Measurements from ENCODE around the gene IFT80.

DNA sequence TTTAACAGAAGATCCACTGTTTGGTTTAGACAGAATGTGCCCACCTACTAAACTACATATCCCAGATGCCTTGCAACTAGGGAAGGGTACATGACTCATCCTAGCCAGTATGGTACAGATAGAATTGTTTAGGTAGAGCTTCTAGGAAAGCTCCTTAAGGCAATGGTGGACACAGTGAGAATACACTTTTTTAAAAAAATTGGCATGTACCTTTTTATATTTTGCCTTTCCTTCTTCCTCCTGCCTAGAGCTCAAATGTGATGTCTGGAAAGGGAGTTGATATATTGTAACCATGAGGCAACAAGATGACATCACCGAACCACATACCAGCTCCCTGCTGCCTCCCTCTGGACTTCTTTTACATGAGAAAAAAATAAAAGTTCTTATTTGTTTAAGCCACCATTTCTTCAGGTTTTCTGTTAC, 188.2 kb downstream of the IFT80 start:
- TF ChIP-seq CREM (IDR thresholded peaks at IDR 0.05; ENCODE audit: low read depth) (peak; percentile 58; the same call in 1 of the 2 replicates), ZNF121 (CRISPR knock-in tag; conservative IDR thresholded peaks at IDR 0.05) (no peak), PHB2 (IDR thresholded peaks at IDR 0.05; ENCODE audit: low read depth) (no peak), POLR2A (conservative IDR thresholded peaks at IDR 0.05) (no peak), EZH2 (IDR thresholded peaks at IDR 0.05; ENCODE audit: borderline replicate concordance, low read depth, low read length) (no peak), TAF1 (IDR thresholded peaks at IDR 0.05; ENCODE audit: control insufficient read depth, extremely low read depth, insufficient read depth, low read length, severe bottlenecking) (no peak), CBX3 (IDR thresholded peaks at IDR 0.05; ENCODE audit: borderline replicate concordance in 1 of 2, low read length in 2 of 2) (no peak), CHD4 (IDR thresholded peaks at IDR 0.05; ENCODE audit: insufficient read depth, insufficient replicate concordance, low read depth, low read length, poor library complexity, severe bottlenecking) (no peak)
- TF ChIP-seq, protein P1, sequence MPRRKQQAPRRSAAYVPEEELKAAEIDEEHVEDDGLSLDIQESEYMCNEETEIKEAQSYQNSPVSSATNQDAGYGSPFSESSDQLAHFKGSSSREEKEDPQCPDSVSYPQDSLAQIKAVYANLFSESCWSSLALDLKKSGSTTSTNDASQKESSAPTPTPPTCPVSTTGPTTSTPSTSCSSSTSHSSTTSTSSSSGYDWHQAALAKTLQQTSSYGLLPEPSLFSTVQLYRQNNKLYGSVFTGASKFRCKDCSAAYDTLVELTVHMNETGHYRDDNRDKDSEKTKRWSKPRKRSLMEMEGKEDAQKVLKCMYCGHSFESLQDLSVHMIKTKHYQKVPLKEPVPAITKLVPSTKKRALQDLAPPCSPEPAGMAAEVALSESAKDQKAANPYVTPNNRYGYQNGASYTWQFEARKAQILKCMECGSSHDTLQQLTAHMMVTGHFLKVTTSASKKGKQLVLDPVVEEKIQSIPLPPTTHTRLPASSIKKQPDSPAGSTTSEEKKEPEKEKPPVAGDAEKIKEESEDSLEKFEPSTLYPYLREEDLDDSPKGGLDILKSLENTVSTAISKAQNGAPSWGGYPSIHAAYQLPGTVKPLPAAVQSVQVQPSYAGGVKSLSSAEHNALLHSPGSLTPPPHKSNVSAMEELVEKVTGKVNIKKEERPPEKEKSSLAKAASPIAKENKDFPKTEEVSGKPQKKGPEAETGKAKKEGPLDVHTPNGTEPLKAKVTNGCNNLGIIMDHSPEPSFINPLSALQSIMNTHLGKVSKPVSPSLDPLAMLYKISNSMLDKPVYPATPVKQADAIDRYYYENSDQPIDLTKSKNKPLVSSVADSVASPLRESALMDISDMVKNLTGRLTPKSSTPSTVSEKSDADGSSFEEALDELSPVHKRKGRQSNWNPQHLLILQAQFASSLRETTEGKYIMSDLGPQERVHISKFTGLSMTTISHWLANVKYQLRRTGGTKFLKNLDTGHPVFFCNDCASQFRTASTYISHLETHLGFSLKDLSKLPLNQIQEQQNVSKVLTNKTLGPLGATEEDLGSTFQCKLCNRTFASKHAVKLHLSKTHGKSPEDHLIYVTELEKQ (CRISPR knock-in tag; IDR thresholded peaks at IDR 0.05): no peak

Measured in K562 (cell line).